Stimulated activated CD4-positive, alpha-beta T cell treated with anti-CD3 and anti-CD28 coated beads, TNF-alpha, amount 100 ng/mL, for 48 hours (primary cell): Measurements from ENCODE around the gene SULT1A2.
A peak's percentile ranks its signal among the peaks of the same experiment; 100 is the strongest.
"Not testable (repeated sequence)": the region's sequence is repeated elsewhere in the genome, so short reads cannot be mapped to it uniquely, and the experiment has no call there.

Source experiments
- DNase-seq, 3 donors: peaks; one replicate each; pipeline ENCODE4 v3.0.0-alpha.2; 2020; ENCODE audit warnings: low read depth in 3 of 3

SULT1A2 gene

DNA sequence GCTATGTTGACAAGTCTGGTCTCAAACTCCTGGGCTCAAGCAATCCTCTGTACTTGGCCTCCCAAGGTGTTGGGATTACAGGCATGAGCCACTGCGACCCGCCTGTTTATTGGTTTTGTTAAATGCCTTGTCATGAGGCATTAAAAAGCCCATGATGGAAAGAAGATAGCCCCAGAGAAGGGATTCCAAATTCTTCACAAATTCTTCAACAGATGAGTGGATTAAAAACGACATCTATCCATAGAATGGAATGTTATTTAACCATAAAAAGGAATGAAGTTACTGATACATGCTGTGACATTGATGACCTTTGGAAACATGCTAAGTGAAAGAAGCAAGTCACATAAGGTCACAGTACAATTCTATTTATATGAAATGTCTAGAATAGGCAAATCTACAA lies 38.4 kb downstream of the SULT1A2 start:
- no peak for DNase-seq

DNA sequence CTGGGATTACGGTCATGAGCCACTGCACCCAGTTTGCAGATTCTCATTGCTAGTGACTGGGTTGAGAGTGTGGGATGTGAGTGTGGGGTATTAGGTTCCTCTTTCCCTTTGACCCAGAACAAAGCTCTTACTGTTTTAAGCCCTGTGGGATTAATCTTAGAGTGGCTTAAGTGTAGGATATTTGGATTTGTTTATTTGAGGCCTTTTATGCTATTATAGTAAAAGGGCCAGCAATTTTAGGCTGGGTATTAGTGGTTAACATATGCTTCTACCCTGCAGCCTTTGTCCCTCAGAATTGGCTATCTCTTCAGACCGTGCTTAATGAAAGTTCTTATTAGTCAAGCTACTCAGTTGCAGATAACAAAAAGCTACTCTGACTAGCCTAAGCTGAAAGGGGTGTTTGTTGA lies 39.9 kb downstream of the SULT1A2 start:
- DNase-seq = no peak

DNA sequence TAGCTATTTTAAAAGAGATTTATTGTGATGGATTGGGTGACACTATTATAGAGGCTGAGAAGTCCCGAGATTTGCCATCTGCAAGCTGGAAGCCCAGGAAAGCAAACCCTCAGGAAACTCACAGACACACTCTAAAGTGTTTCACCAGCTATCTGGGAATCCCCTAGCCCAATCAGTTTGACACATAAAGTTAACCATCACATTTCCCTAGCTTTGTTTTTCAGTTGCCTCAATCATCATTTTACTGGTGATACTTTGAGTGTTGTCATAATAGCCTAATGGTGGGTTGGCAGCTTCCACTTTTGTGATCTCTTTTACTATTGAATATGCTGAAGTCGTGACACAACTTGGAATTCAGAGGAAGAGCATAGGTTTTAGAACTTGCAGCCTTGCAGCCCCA lies 41.3 kb downstream of the SULT1A2 start:
- peak in 1 of 3 donors; percentile 8 for DNase-seq

DNA sequence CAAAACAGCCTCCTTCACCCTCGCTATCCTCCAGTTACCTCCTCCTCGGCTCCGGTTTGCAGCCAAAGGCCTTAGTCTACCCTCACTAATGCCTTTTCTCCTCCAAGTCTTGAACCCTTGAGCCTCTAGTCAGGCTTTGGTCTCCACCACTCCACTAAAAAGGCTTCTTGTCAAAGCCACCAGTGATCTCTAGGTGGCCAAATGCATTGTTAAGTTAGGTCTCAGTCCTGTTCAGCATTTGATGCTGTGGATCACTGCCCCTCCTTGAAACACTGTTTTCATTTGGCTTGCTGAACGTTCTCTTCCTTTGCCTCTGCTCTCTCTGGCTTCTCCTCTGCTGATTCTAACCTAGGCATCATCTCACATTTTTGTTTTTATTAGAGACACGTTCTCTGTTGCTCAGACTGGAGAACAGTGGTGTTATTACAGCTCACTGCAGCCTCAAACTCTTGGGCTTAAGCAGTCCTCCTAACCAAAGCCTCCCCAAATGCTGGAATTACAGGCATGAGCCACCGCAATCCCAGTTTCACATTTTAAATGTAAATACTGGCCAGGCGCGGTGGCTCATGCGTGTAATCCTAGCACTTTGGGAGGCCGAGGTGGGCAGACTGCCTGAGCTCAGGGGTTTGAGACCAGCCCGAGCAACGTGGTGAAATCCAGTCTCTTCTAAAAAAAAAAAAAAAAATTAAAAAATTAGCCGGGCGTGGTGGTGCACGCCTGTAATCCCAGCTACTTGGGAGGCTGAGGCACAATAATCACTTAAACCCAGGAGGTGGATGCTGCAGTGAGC lies 42.0 kb downstream of the SULT1A2 start:
- DNase-seq = peak in 1 of 3 donors; percentile 5

DNA sequence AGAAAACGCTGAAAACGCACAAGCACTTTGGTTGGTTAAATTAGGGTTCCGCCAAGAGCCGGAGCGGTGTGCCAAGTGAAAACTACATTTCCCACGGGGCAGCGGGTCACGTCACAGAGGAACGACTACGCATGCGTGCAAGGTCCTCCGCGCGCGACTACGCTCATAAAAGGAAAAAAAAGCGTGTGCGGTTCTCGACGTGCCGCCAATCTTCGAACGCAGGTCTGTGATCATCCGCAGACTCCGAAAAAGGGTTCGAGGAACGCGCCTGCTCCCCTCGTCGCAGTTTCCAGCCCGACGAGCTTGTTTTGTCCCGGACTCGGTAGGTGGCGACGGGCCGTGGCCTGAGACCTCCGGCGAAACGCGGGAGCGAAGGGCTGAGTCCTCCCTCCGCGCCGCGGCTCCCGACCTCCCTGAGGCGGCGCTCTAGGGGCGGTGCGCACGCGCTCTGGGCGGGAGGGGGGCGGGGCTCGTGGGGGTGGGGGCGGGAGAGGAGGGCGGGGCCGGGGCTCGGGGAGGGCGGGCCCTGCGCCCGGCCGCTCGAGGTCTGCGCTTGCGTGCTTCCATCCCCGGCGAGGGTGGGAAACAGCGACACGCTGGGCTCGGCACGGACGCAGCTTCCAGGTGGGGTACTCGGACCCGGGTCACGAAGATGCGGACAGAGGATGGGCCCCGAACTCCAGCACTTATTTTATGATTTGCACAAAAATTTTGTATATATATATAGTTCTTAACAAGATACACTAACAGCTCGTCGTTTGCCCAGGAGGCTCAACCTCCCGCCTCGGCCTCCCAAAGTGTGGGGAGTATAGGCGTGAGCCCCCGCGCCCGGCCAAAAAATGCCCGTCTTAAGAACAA lies 42.8 kb downstream of the SULT1A2 start, which contains the start of gene SGF29:
Gene SGF29 (plus strand): TSS at position 145 of the 858 bp plus-strand sequence. CDS start 27,150 bp downstream, outside the sequence.
- DNase-seq = peak; percentile 88 to 90 (median 89)

DNA sequence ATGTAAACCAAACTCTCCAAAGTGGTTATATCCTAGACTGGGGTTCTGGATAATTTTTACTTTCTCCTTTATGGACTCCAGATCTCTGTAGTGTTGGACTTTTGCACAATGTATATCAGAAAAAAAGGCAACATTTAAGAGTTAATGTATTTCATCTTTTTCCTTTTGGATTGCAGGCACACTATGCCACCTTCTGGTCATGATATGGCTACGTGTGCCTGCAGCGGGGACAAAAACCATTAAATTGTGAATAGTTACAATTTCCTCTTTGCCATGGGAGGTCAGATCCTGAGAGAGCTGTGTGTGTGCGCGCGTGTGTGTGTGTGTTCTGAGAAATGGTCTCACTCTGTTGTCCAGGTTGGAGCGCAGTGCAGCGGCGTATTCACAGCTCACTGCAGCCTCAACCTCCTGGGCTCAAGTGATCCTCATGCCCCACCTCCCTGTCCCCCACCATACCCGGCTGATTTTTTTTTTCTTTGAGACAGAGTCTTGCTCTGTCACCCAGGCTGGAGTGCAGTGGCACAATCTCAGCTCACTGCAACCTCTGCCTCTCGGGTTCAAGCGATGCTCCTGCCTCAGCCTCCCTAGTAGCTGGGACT lies 47.5 kb downstream of the SULT1A2 start:
- no peak for DNase-seq

DNA sequence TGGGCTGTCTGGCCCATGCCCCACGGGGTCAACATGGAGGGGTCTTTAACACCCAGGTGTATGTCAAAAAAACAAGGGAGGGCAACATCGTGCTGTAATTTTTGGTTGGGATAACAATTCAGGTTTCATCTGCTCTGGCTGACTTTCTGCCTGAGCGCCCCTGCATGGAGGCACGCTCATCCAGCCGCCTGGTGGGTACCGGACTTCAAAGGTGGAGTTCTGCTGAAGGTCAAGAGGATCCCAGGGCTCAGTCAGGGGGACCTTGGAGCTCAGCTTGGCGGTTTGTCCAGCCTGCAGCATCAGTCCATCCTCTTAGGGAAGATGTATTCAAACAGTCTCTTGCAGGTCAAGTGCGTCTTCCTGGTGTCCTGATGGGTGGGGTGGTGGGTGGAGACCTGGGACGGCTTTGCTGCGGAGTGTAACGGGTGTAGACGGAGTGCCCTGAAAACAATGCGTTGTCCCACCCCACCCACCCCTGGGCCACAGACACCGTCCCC lies 48.5 kb downstream of the SULT1A2 start:
- no peak for DNase-seq

DNA sequence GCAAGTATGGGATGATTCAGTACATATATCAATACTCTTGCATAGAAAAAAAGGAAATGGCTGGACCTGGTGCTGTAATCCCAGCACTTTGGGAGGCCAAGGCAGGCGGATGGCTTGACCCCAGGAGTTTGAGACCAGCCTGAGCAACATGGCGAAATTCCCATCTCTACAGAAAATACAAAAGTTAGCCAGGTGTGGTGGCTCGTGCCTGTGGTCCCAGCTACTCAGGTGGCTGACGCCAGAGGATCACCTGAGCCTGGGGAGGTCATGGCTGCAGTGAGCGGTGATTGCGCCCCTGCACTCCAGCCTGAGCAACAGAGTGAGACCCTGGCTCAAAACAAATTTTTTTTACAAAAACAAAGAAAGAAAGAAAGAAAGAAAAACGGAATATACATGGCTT lies 50.2 kb downstream of the SULT1A2 start:
- DNase-seq = no peak

DNA sequence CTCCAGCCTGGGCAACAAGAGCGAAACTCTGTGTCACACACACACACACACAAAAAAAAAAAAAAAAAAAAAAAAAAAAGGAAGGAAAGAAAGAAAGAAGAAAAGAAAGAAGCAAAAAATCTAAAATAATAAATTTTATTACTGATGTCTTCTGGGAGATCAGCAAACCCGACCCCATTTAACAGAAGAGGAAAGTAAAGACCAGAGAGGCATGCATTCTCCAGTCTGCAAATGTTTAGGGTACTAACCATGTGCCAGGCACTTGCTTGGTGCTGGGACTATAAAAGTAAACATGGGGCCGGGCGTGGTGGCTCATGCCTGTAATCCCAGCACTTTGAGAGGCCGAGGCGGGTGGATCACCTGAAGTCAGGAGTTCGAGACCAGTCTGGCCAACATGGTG lies 50.9 kb downstream of the SULT1A2 start:
- DNase-seq = not testable (repeated sequence)

DNA sequence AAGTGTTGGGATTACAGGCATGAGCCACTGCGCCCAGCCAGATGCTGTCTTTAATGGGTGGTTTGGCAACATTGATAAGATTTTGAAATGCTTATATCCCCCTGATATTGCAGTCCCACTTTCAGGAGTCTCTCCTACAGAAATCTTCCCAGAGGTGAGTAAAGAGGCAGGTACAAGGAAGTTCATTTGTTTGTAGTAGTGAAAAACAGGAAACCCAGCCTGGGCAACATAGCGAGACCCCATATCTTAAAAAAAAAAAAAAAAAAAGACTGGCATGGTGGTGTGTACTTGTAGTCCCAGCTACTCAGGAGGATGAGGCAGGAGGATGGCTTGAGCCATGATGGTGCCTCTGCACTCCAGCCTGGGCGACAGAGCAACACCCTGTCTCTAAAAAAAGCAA lies 51.9 kb downstream of the SULT1A2 start:
- DNase-seq = no peak

DNA sequence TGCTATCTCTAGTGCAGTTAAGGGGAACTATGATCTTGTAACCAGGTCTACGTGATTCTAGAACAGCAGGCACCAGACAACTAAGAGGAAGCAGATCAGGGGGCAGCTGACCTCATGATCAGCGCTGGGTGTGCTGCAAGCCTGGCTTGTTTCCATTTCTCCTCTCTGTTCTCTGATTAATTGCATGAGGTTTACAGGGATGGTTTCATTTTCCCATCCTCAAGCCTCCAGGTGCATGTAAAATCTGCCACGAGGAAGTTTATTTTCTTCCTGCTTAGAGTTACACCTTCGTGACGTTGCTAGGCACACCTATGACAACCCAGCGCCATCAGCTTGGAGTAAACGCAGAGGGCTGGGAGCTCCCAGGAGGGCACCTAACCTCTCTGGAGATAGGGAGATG lies 53.8 kb downstream of the SULT1A2 start:
- DNase-seq = no peak

DNA sequence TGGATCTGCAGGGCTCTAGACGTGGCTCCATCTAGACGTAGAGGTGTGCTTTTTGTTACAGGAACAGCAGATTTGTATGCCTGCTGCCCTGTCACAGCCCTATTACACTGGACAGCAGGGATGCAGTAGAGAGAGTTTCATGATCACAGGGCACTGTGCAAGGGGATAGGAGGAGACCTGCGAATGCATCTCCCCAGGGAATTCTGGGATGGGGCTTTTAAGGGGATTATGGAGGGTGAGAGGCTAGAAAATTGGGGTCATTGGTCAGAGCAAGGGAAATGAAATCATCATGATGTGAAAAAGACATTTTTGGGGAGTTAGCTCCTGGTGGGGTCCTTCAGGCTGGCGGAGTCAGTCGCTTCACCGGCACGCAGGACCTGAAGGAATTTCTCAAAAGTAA lies 54.2 kb downstream of the SULT1A2 start:
- no peak for DNase-seq
